MG63 (cell line): Measurements from ENCODE around the gene MRAP. TPM values are rescaled to one million over a fixed set of nuclear protein-coding genes. Genes with fewer than 3 reads are reported as not detected.
"Not testable (repeated sequence)": the region's sequence is repeated elsewhere in the genome, so short reads cannot be mapped to it uniquely, and the experiment has no call there.

Experiments used
- DNase-seq: peaks from one replicate; pipeline ENCODE4 v3.0.0-alpha.2; 2020
- H3K27me3 ChIP-seq: fragments of 250-450 bp; sonication (Bioruptor Pico); 2 replicates; pipeline ENCODE4 v1.5.1; 2020; ENCODE audit warnings: mild to moderate bottlenecking, moderate library complexity
- H3K36me3 ChIP-seq: fragments of 250-450 bp; sonication (Bioruptor Pico); 2 replicates; pipeline ENCODE4 v1.5.1; 2020; ENCODE audit warnings: mild to moderate bottlenecking, moderate library complexity
- H3K4me3 ChIP-seq: fragments of 250-450 bp; sonication (Bioruptor Pico); 2 replicates; pipeline ENCODE4 v1.5.1; 2020; ENCODE audit warnings: mild to moderate bottlenecking, moderate library complexity
- H3K9me3 ChIP-seq: fragments of 250-450 bp; sonication (Bioruptor Pico); 2 replicates; pipeline ENCODE4 v1.5.1; 2020; ENCODE audit warnings: mild to moderate bottlenecking, moderate library complexity
- total RNA-seq: library from RNA; depleted of rRNA; stranded (reverse); fragments of >200 nt; shearing (Covaris generic); gene quantifications from 2 replicates; pipeline ENCODE4 v1.2.3, GENCODE V29; 2014; ENCODE audit warnings: low replicate concordance

The MRAP gene
- total RNA-seq, 1 experiment from 2014 or later: not detected

GRCh38 chr21:32281531-32281930 is 17.1 kb upstream of the MRAP start:
- DNase-seq: no peak
- H3K27me3 ChIP-seq: no peaks in the 10 kb centered on the region
- H3K9me3 ChIP-seq: no peaks in the 10 kb centered on the region
- no peak overlapping the region for H3K4me3 ChIP-seq
- H3K36me3 ChIP-seq: no peaks in the 10 kb centered on the region; the same call in none of the 2 replicates

GRCh38 chr21:32282992-32283391 is 15.7 kb upstream of the MRAP start:
- DNase-seq: no peak
- peaks cover 4% of the 10 kb centered on the region for H3K36me3 ChIP-seq
- H3K9me3 ChIP-seq: no peaks in the 10 kb centered on the region
- H3K27me3 ChIP-seq: no peaks in the 10 kb centered on the region
- H3K4me3 ChIP-seq: no peak overlapping the region

GRCh38 chr21:32285476-32285875 is 13.2 kb upstream of the MRAP start:
- Histone ChIP-seq H3K4me3 (no peak overlapping the region), H3K27me3 (no peaks in the 10 kb centered on the region), H3K9me3 (no peaks in the 10 kb centered on the region), H3K36me3 (peaks cover 4% of the 10 kb centered on the region)
- no peak for DNase-seq

GRCh38 chr21:32297449-32297848 is 1.2 kb upstream of the MRAP start:
- no peak for DNase-seq
- Histone ChIP-seq H3K4me3 (no peak overlapping the region), H3K9me3 (no peaks in the 10 kb centered on the region)

GRCh38 chr21:32298148-32298559 is 501 bp upstream of the MRAP start:
- Histone ChIP-seq H3K27me3 (no peaks in the 10 kb centered on the region), H3K4me3 (no peak overlapping the region), H3K36me3 (peaks cover 11% of the 10 kb centered on the region), H3K9me3 (no peaks in the 10 kb centered on the region)
- no peak for DNase-seq

More at GRCh38 chr21:32297449-32297848, 1.2 kb upstream of the MRAP start:
- peaks cover 11% of the 10 kb centered on the region for H3K36me3 ChIP-seq
- no peaks in the 10 kb centered on the region for H3K27me3 ChIP-seq

- no peaks in the 10 kb centered on the region for H3K27me3 ChIP-seq
- no peak overlapping the region for H3K4me3 ChIP-seq
- H3K9me3 ChIP-seq: no peaks in the 10 kb centered on the region
- H3K36me3 ChIP-seq: peaks cover 11% of the 10 kb centered on the region
- no peak for DNase-seq
Measured at GRCh38 chr21:32299695-32300094, 1.0 kb downstream of the MRAP start.

GRCh38 chr21:32300117-32300681 is 1.5 kb downstream of the MRAP start:
- Histone ChIP-seq H3K36me3 (peaks cover 14% of the 10 kb centered on the region), H3K9me3 (no peaks in the 10 kb centered on the region), H3K4me3 (no peak overlapping the region), H3K27me3 (no peaks in the 10 kb centered on the region)
- no peak for DNase-seq

GRCh38 chr21:32301596-32301995 is 2.9 kb downstream of the MRAP start:
- Histone ChIP-seq H3K9me3 (no peaks in the 10 kb centered on the region), H3K4me3 (no peak overlapping the region), H3K36me3 (peaks cover 18% of the 10 kb centered on the region), H3K27me3 (no peaks in the 10 kb centered on the region)
- DNase-seq: no peak

- Histone ChIP-seq H3K9me3 (no peaks in the 10 kb centered on the region), H3K27me3 (no peaks in the 10 kb centered on the region), H3K36me3 (peaks cover 20% of the 10 kb centered on the region), H3K4me3 (no peak overlapping the region)
- DNase-seq: no peak
Measured at GRCh38 chr21:32302560-32302959, 3.9 kb downstream of the MRAP start.

- Histone ChIP-seq H3K4me3 (no peak overlapping the region), H3K27me3 (no peaks in the 10 kb centered on the region), H3K9me3 (no peaks in the 10 kb centered on the region), H3K36me3 (peaks cover 25% of the 10 kb centered on the region)
- no peak for DNase-seq
Measured at GRCh38 chr21:32303385-32303784, 4.7 kb downstream of the MRAP start.

- peaks cover 23% of the 10 kb centered on the region for H3K36me3 ChIP-seq
- DNase-seq: no peak
- H3K9me3 ChIP-seq: no peaks in the 10 kb centered on the region
- no peak overlapping the region for H3K4me3 ChIP-seq
- no peaks in the 10 kb centered on the region for H3K27me3 ChIP-seq
Measured at GRCh38 chr21:32304998-32305397, 6.3 kb downstream of the MRAP start.

- H3K4me3 ChIP-seq: no peak overlapping the region
- H3K9me3 ChIP-seq: no peaks in the 10 kb centered on the region
- peaks cover 17% of the 10 kb centered on the region for H3K36me3 ChIP-seq
- H3K27me3 ChIP-seq: no peaks in the 10 kb centered on the region
- DNase-seq: no peak
Measured at GRCh38 chr21:32306021-32306780, 7.5 kb downstream of the MRAP start.

- Histone ChIP-seq H3K4me3 (no peak overlapping the region), H3K9me3 (no peaks in the 10 kb centered on the region), H3K27me3 (no peaks in the 10 kb centered on the region), H3K36me3 (peaks cover 26% of the 10 kb centered on the region)
- DNase-seq: no peak
Measured at GRCh38 chr21:32307706-32308105, 9.1 kb downstream of the MRAP start.

GRCh38 chr21:32308696-32309095 is 10.0 kb downstream of the MRAP start:
- DNase-seq: no peak
- peaks cover 34% of the 10 kb centered on the region for H3K36me3 ChIP-seq
- no peak overlapping the region for H3K4me3 ChIP-seq
- no peaks in the 10 kb centered on the region for H3K9me3 ChIP-seq
- H3K27me3 ChIP-seq: no peaks in the 10 kb centered on the region

- H3K4me3 ChIP-seq: no peak overlapping the region
- no peak for DNase-seq
- no peaks in the 10 kb centered on the region for H3K27me3 ChIP-seq
Measured at GRCh38 chr21:32309906-32310460, 11.3 kb downstream of the MRAP start.

GRCh38 chr21:32310976-32311375 is 12.3 kb downstream of the MRAP start:
- not testable (repeated sequence) for H3K27me3 ChIP-seq, H3K4me3 ChIP-seq, DNase-seq, H3K9me3 ChIP-seq
- peaks cover 44% of the 10 kb centered on the region for H3K36me3 ChIP-seq

More at GRCh38 chr21:32309906-32310460, 11.3 kb downstream of the MRAP start:
- H3K9me3 ChIP-seq: no peaks in the 10 kb centered on the region
- H3K36me3 ChIP-seq: peaks cover 41% of the 10 kb centered on the region

GRCh38 chr21:32311621-32312020 is 13.0 kb downstream of the MRAP start:
- H3K4me3 ChIP-seq: no peak overlapping the region
- no peaks in the 10 kb centered on the region for H3K9me3 ChIP-seq
- DNase-seq: no peak
- H3K27me3 ChIP-seq: no peaks in the 10 kb centered on the region
- H3K36me3 ChIP-seq: peaks cover 49% of the 10 kb centered on the region

- Histone ChIP-seq H3K9me3 (no peaks in the 10 kb centered on the region), H3K4me3 (no peak overlapping the region), H3K36me3 (peaks cover 49% of the 10 kb centered on the region), H3K27me3 (no peaks in the 10 kb centered on the region)
- DNase-seq: no peak
Measured at GRCh38 chr21:32312326-32312725, 13.7 kb downstream of the MRAP start.
